ENCODE measurements around the gene REPIN1. TPM values are rescaled to one million over a fixed set of nuclear protein-coding genes. Genes with fewer than 3 reads are reported as not detected.

The REPIN1 gene
- total RNA-seq, 2 donors from 2014 or later, result 189 to 304 TPM

- H3K9ac ChIP-seq (ENCODE audit: low read depth in 2 of 2, low read length in 2 of 2), result no peak overlapping the region
- peaks cover 16% of the 10 kb centered on the region for H3K4me1 ChIP-seq
- H3K4me3 ChIP-seq, result no peak overlapping the region
- intact Hi-C loops (cut with DNase I), result no loop called here
- H3K36me3 ChIP-seq, result no peaks in the 10 kb centered on the region
- no peaks in the 10 kb centered on the region for H3K27me3 ChIP-seq
- no peak for TF ChIP-seq CTCF (IDR thresholded peaks at IDR 0.05)
- DNase-seq, result no peak
- no peak overlapping the region for H3K27ac ChIP-seq
- H3K9me3 ChIP-seq, result no peaks in the 10 kb centered on the region
Measured at GRCh38 chr7:150408393-150409299, 40.0 kb downstream of the REPIN1 start.

- intact Hi-C loops (cut with DNase I), result loop anchor here (10.0 kb wide), 1 partner anchor 125 kb away; no protein-coding TSS in a partner anchor
- Histone ChIP-seq H3K36me3 (no peaks in the 10 kb centered on the region), H3K9me3 (no peaks in the 10 kb centered on the region), H3K4me1 (peaks cover 7% of the 10 kb centered on the region), H3K27me3 (no peaks in the 10 kb centered on the region), H3K27ac (no peak overlapping the region), H3K9ac (ENCODE audit: low read depth in 2 of 2, low read length in 2 of 2) (no peak overlapping the region), H3K4me3 (no peak overlapping the region)
- TF ChIP-seq CTCF (IDR thresholded peaks at IDR 0.05), result no peak
- DNase-seq, result no peak
Measured at GRCh38 chr7:150409300-150410030, 40.8 kb downstream of the REPIN1 start.

GRCh38 chr7:150410131-150410530 is 41.5 kb downstream of the REPIN1 start:
- DNase-seq, result no peak
- H3K27ac ChIP-seq, result no peak overlapping the region
- peaks cover 6% of the 10 kb centered on the region for H3K4me1 ChIP-seq
- no peak overlapping the region for H3K9ac ChIP-seq (ENCODE audit: low read depth in 2 of 2, low read length in 2 of 2)
- H3K4me3 ChIP-seq, result no peak overlapping the region
- no peaks in the 10 kb centered on the region for H3K36me3 ChIP-seq
- no peak for TF ChIP-seq CTCF (IDR thresholded peaks at IDR 0.05)
- intact Hi-C loops (cut with DNase I), result loop anchor here (10.0 kb wide), 1 partner anchor 125 kb away; no protein-coding TSS in a partner anchor
- H3K27me3 ChIP-seq, result no peaks in the 10 kb centered on the region
- H3K9me3 ChIP-seq, result no peaks in the 10 kb centered on the region

- intact Hi-C loops (cut with DNase I), result loop anchor here (10.0 kb wide), 1 partner anchor 126 kb away; no protein-coding TSS in a partner anchor
- TF ChIP-seq CTCF (IDR thresholded peaks at IDR 0.05), result no peak
- H3K36me3 ChIP-seq, result no peaks in the 10 kb centered on the region
- no peak for DNase-seq
- H3K27me3 ChIP-seq, result no peaks in the 10 kb centered on the region
- H3K9ac ChIP-seq (ENCODE audit: low read depth in 2 of 2, low read length in 2 of 2), result no peak overlapping the region
- peaks cover 6% of the 10 kb centered on the region for H3K4me1 ChIP-seq
- H3K4me3 ChIP-seq, result no peak overlapping the region
- no peaks in the 10 kb centered on the region for H3K9me3 ChIP-seq
- no peak overlapping the region for H3K27ac ChIP-seq
Measured at GRCh38 chr7:150410680-150411346, 42.2 kb downstream of the REPIN1 start.

GRCh38 chr7:150411606-150412005 is 43.0 kb downstream of the REPIN1 start:
- intact Hi-C loops (cut with DNase I), result loop anchor here (10.0 kb wide), 1 partner anchor 127 kb away; no protein-coding TSS in a partner anchor
- no peak for TF ChIP-seq CTCF (IDR thresholded peaks at IDR 0.05)
- no peaks in the 10 kb centered on the region for H3K4me1 ChIP-seq
- no peak overlapping the region for H3K4me3 ChIP-seq
- H3K9ac ChIP-seq (ENCODE audit: low read depth in 2 of 2, low read length in 2 of 2), result no peak overlapping the region
- H3K27me3 ChIP-seq, result no peaks in the 10 kb centered on the region
- no peak for DNase-seq
- no peaks in the 10 kb centered on the region for H3K36me3 ChIP-seq
- no peak overlapping the region for H3K27ac ChIP-seq
- no peaks in the 10 kb centered on the region for H3K9me3 ChIP-seq

Measured in colonic mucosa (tissue), 4 donors.